ENCODE results near the gene MYPOP. TPM values are rescaled to one million over a fixed set of nuclear protein-coding genes. Genes with fewer than 3 reads are reported as not detected.
A peak's percentile ranks its signal among the peaks of the same experiment; 100 is the strongest.

MYPOP gene
- total RNA-seq, 1 donor from 2014 or later = 9.0 TPM

- Mint-ChIP-seq H3K36me3 (ENCODE audit: low read depth, unreplicated experiment) (no peaks in the 10 kb centered on the region), H3K4me3 (ENCODE audit: unreplicated experiment) (peak overlapping the region; percentile 95), H3K27me3 (ENCODE audit: unreplicated experiment) (peaks cover 17% of the 10 kb centered on the region), H3K9me3 (ENCODE audit: unreplicated experiment) (no peaks in the 10 kb centered on the region), H3K4me1 (ENCODE audit: unreplicated experiment) (peaks cover 10% of the 10 kb centered on the region), H3K27ac (ENCODE audit: unreplicated experiment) (peak overlapping the region; percentile 94)
- no peak for TF ChIP-seq CTCF (IDR thresholded peaks at IDR 0.05; ENCODE audit: unreplicated experiment)
- no peak for DNase-seq (ENCODE audit: low spot score)
Measured at GRCh38 chr19:45887200-45887710, 15.2 kb downstream of the MYPOP start.

GRCh38 chr19:45886427-45887199 is 15.8 kb downstream of the MYPOP start:
- peaks cover 12% of the 10 kb centered on the region for H3K4me1 Mint-ChIP-seq (ENCODE audit: unreplicated experiment)
- peaks cover 17% of the 10 kb centered on the region for H3K27me3 Mint-ChIP-seq (ENCODE audit: unreplicated experiment)
- no peaks in the 10 kb centered on the region for H3K36me3 Mint-ChIP-seq (ENCODE audit: low read depth, unreplicated experiment)
- TF ChIP-seq CTCF (IDR thresholded peaks at IDR 0.05; ENCODE audit: unreplicated experiment) = no peak
- peak overlapping the region; percentile 94 for H3K27ac Mint-ChIP-seq (ENCODE audit: unreplicated experiment)
- no peaks in the 10 kb centered on the region for H3K9me3 Mint-ChIP-seq (ENCODE audit: unreplicated experiment)
- peak overlapping the region; percentile 95 for H3K4me3 Mint-ChIP-seq (ENCODE audit: unreplicated experiment)
- peak; percentile 88 for DNase-seq (ENCODE audit: low spot score)

GRCh38 chr19:45885556-45886426 is 16.6 kb downstream of the MYPOP start, which contains the start of gene IRF2BP1:
Gene IRF2BP1 (minus strand): TSS chr19:45886141. CDS start chr19:45885774, 367 bp downstream.
- H3K27me3 Mint-ChIP-seq (ENCODE audit: unreplicated experiment) = peaks cover 20% of the 10 kb centered on the region
- DNase-seq (ENCODE audit: low spot score) = peak; percentile 83
- H3K4me1 Mint-ChIP-seq (ENCODE audit: unreplicated experiment) = peaks cover 15% of the 10 kb centered on the region
- H3K9me3 Mint-ChIP-seq (ENCODE audit: unreplicated experiment) = no peaks in the 10 kb centered on the region
- H3K27ac Mint-ChIP-seq (ENCODE audit: unreplicated experiment) = peak within 1 kb of the TSS; percentile 94
- TF ChIP-seq CTCF (IDR thresholded peaks at IDR 0.05; ENCODE audit: unreplicated experiment) = no peak
- H3K36me3 Mint-ChIP-seq (ENCODE audit: low read depth, unreplicated experiment) = no peaks in the 10 kb centered on the region
- peak within 1 kb of the TSS; percentile 95 for H3K4me3 Mint-ChIP-seq (ENCODE audit: unreplicated experiment)

GRCh38 chr19:45884682-45885555 is 17.5 kb downstream of the MYPOP start:
- no peak overlapping the region for H3K27ac Mint-ChIP-seq (ENCODE audit: unreplicated experiment)
- no peaks in the 10 kb centered on the region for H3K36me3 Mint-ChIP-seq (ENCODE audit: low read depth, unreplicated experiment)
- DNase-seq (ENCODE audit: low spot score) = no peak

More at GRCh38 chr19:45884682-45885555, 17.5 kb downstream of the MYPOP start:
- Mint-ChIP-seq H3K4me1 (ENCODE audit: unreplicated experiment) (peaks cover 15% of the 10 kb centered on the region), H3K27me3 (ENCODE audit: unreplicated experiment) (peaks cover 21% of the 10 kb centered on the region), H3K9me3 (ENCODE audit: unreplicated experiment) (no peaks in the 10 kb centered on the region), H3K4me3 (ENCODE audit: unreplicated experiment) (no peak overlapping the region)
- TF ChIP-seq CTCF (IDR thresholded peaks at IDR 0.05; ENCODE audit: unreplicated experiment) = no peak
